Glutamatergic neuron (in vitro differentiated cells): ENCODE data around the gene SPINK5. TPM values are rescaled to one million over a fixed set of nuclear protein-coding genes. Genes with fewer than 3 reads are reported as not detected.

ENCODE experiments used
- DNase-seq: peaks from one replicate; pipeline ENCODE4 v3.0.0; 2022
- H3K27ac Mint-ChIP-seq: one replicate; pipeline ENCODE4 v1.8.0; 2020; ENCODE audit warnings: mild to moderate bottlenecking, mixed read lengths, inconsistent platforms; ENCODE audit not compliant: unreplicated experiment
- H3K27me3 Mint-ChIP-seq: one replicate; pipeline ENCODE4 v1.8.0; 2020; ENCODE audit warnings: mild to moderate bottlenecking, moderate library complexity, mixed read lengths, inconsistent platforms; ENCODE audit not compliant: unreplicated experiment
- H3K36me3 Mint-ChIP-seq: one replicate; pipeline ENCODE4 v1.8.0; 2020; ENCODE audit warnings: mild to moderate bottlenecking, mixed read lengths, inconsistent platforms; ENCODE audit not compliant: unreplicated experiment
- H3K4me1 Mint-ChIP-seq: one replicate; pipeline ENCODE4 v1.8.0; 2020; ENCODE audit warnings: mild to moderate bottlenecking, low read depth, mixed read lengths, inconsistent platforms; ENCODE audit not compliant: unreplicated experiment
- H3K4me3 Mint-ChIP-seq: one replicate; pipeline ENCODE4 v1.8.0; 2020; ENCODE audit warnings: mild to moderate bottlenecking, mixed read lengths, inconsistent platforms; ENCODE audit not compliant: unreplicated experiment
- H3K9me3 Mint-ChIP-seq: one replicate; pipeline ENCODE4 v1.8.0; 2020; ENCODE audit warnings: mild to moderate bottlenecking, moderate library complexity, mixed read lengths, inconsistent platforms; ENCODE audit not compliant: unreplicated experiment
- total RNA-seq: library from RNA; stranded (reverse); fragmentation: NEBNext Ultra II Directional; extraction: Animal tissue kit (Norgen Biotek cat#: 25700); gene quantifications from one replicate; pipeline ENCODE4 v1.2.1, GENCODE V29; 2021; ENCODE audit not compliant: unreplicated experiment
- TF ChIP-seq, protein P1 (sequence below): fragments of 200-600 bp; sonication (generic); IDR thresholded peaks from one replicate; pipeline ENCODE4 v1.5.0; 2021; ENCODE audit not compliant: partially characterized antibody, unreplicated experiment

SPINK5 gene
- total RNA-seq, 1 donor from 2014 or later = 7.5 TPM

DNA sequence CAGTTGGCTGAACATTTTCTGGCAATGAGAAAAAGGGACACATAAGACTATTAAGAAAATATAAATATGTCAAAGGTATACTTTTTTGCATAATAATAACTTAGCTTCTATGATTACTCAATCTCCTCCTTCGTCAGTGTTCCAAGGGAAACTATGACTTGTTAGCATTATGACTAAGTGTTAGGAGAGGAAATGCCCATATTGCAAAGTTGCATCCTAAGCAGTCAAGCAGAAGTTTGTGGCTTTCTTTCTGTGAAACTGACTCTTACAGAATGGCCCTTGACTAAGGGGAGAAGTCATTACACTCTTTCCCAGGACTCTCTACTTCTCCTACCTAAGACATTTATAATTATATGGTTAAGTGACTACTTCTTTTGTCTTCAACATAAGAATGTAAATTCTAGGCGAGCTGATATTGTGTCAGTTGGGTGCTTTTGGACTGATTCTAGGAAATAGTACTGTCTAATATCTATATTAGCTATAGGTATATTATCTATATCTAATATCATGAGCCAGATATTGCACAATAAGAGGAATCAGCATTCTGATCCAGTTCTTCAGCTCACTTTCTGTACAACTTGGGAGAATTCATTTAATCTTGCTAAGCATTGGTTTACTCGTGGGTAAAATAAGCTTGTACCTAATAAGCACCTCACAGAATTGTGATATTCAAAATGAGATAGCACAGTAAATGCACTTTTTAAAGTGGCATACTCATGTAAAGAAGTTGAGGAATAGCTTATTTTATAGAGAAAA, 122.6 kb downstream of the SPINK5 start:
- H3K27me3 Mint-ChIP-seq = no peaks in the 10 kb centered on the region
- TF ChIP-seq, protein P1, sequence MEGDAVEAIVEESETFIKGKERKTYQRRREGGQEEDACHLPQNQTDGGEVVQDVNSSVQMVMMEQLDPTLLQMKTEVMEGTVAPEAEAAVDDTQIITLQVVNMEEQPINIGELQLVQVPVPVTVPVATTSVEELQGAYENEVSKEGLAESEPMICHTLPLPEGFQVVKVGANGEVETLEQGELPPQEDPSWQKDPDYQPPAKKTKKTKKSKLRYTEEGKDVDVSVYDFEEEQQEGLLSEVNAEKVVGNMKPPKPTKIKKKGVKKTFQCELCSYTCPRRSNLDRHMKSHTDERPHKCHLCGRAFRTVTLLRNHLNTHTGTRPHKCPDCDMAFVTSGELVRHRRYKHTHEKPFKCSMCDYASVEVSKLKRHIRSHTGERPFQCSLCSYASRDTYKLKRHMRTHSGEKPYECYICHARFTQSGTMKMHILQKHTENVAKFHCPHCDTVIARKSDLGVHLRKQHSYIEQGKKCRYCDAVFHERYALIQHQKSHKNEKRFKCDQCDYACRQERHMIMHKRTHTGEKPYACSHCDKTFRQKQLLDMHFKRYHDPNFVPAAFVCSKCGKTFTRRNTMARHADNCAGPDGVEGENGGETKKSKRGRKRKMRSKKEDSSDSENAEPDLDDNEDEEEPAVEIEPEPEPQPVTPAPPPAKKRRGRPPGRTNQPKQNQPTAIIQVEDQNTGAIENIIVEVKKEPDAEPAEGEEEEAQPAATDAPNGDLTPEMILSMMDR = no peak

More for the DNA sequence above, 122.6 kb downstream of the SPINK5 start:
- H3K4me1 Mint-ChIP-seq = no peaks in the 10 kb centered on the region
- DNase-seq = no peak
- H3K36me3 Mint-ChIP-seq = no peaks in the 10 kb centered on the region
- H3K4me3 Mint-ChIP-seq = no peak overlapping the region
- no peak overlapping the region for H3K27ac Mint-ChIP-seq
- no peaks in the 10 kb centered on the region for H3K9me3 Mint-ChIP-seq

Other genes with a start within 250 kb of the SPINK5 start
- gene SPINK1, start 232.3 kb upstream of the SPINK5 start, total RNA-seq = not detected
- gene SCGB3A2, start 185.3 kb upstream of the SPINK5 start, total RNA-seq = 1.2 TPM
- gene C5orf46, start 157.4 kb upstream of the SPINK5 start, total RNA-seq = not detected
- not detected for gene SPINK14, start 104.6 kb downstream of the SPINK5 start, total RNA-seq
- gene SPINK6, start 139.1 kb downstream of the SPINK5 start, total RNA-seq = not detected
- gene MARCOL, start 174.5 kb downstream of the SPINK5 start, total RNA-seq = not detected
- not detected for gene SPINK13, start 204.8 kb downstream of the SPINK5 start, total RNA-seq
- not detected for gene SPINK7, start 248.4 kb downstream of the SPINK5 start, total RNA-seq